ENCODE results near the gene DNAJC5. TPM values are rescaled to one million over a fixed set of nuclear protein-coding genes. Genes with fewer than 3 reads are reported as not detected.

The DNAJC5 gene
- total RNA-seq, 1 donor from 2014 or later, result 42.8 TPM

Small RNA genes within 50 kb of the gene (microRNA-seq; reads per million reads assigned to microRNA genes)
- gene MIR1914, result not detected
- gene MIR647, result not detected
- not detected for gene MIR941-1
- not detected for gene MIR941-2
- not detected for gene MIR941-3
- gene MIR941-4, result not detected
- gene MIR941-5, result not detected

Other genes starting within 250 kb of the DNAJC5 start
- 4.6 TPM for gene STMN3, start 241.7 kb upstream of the DNAJC5 start, total RNA-seq
- gene RTEL1, start 236.8 kb upstream of the DNAJC5 start, total RNA-seq, result 9.6 TPM
- gene TNFRSF6B, start 198.5 kb upstream of the DNAJC5 start, total RNA-seq, result 0.27 TPM
- 37.1 TPM for gene ARFRP1, start 187.2 kb upstream of the DNAJC5 start, total RNA-seq
- 15.8 TPM for gene ZGPAT, start 187.1 kb upstream of the DNAJC5 start, total RNA-seq
- gene LIME1, start 158.5 kb upstream of the DNAJC5 start, total RNA-seq, result 3.4 TPM
- 79.2 TPM for gene SLC2A4RG, start 155.3 kb upstream of the DNAJC5 start, total RNA-seq
- gene ZBTB46, start 63.9 kb upstream of the DNAJC5 start, total RNA-seq, result 13.6 TPM
- not detected for gene ABHD16B, start 33.6 kb upstream of the DNAJC5 start, total RNA-seq
- 72.0 TPM for gene TPD52L2, start 29.9 kb upstream of the DNAJC5 start, total RNA-seq
- 41.0 TPM for gene UCKL1, start 61.3 kb downstream of the DNAJC5 start, total RNA-seq
- gene ZNF512B, start 74.8 kb downstream of the DNAJC5 start, total RNA-seq, result 12.6 TPM
- gene SAMD10, start 84.5 kb downstream of the DNAJC5 start, total RNA-seq, result 5.6 TPM
- gene PRPF6, start 86.0 kb downstream of the DNAJC5 start, total RNA-seq, result 46.8 TPM
- 0.55 TPM for gene C20orf204, start 141.1 kb downstream of the DNAJC5 start, total RNA-seq
- 30.5 TPM for gene SOX18, start 154.5 kb downstream of the DNAJC5 start, total RNA-seq
- gene TCEA2, start 168.1 kb downstream of the DNAJC5 start, total RNA-seq, result 38.9 TPM
- gene RGS19, start 184.4 kb downstream of the DNAJC5 start, total RNA-seq, result 6.1 TPM
- gene OPRL1, start 185.0 kb downstream of the DNAJC5 start, total RNA-seq, result 0.52 TPM
- gene LKAAEAR1, start 189.3 kb downstream of the DNAJC5 start, total RNA-seq, result not detected
- gene NPBWR2, start 212.4 kb downstream of the DNAJC5 start, total RNA-seq, result not detected

Measured in left ventricle myocardium inferior (tissue), 1 donor.